Endothelial cell of umbilical vein (primary cell): ENCODE data around the gene DPP6. TPM values are rescaled to one million over a fixed set of nuclear protein-coding genes. Genes with fewer than 3 reads are reported as not detected.

Experiments
- BruUV-seq: library from RNA; stranded (reverse); fragments of 400-500 nt; replicated peaks from 2 replicates; lab custom pipeline; 2021; lab: Mats Ljungman, UMichigan
- CTCF ChIA-PET: fragments of 300-600, 350-600 bp; sonication (Branson Sonifier 250); formaldehyde crosslinking; loops from one replicate; lab custom pipeline; 2021; ENCODE audit warnings: antibody characterized with exemption, inconsistent platforms; lab: Charles Lee
- POLR2A ChIA-PET: fragments of 300-600, 350-600 bp; sonication (Branson Sonifier 250); formaldehyde crosslinking; loops from one replicate; lab custom pipeline; 2021; ENCODE audit warnings: antibody characterized with exemption, inconsistent platforms; lab: Charles Lee
- DNase-seq: peaks from one replicate; pipeline ENCODE4 v3.0.0-alpha.2; 2011; ENCODE audit warnings: low read depth, low spot score
- FAIRE-seq: peaks from 2 replicates; lab custom pipeline; 2011; peaks lifted over from hg19 to GRCh38; lab: Jason Lieb, UNC
- H2AFZ ChIP-seq: 2 replicates; pipeline ENCODE4 v1.6.0; 2012; ENCODE audit warnings: low read depth, low read length, control low read depth, inconsistent platforms
- H3K27ac ChIP-seq: 2 replicates; pipeline ENCODE4 v1.5.1; 2011; ENCODE audit warnings: low read depth, mild to moderate bottlenecking, control low read depth, low read length, moderate library complexity; ENCODE audit not compliant: insufficient read depth
- H3K27me3 ChIP-seq, 2 experiments: 2 replicates each; pipeline versions ENCODE4 v1.6.0 to v1.6.1; 2011; ENCODE audit warnings: low read length in 2 of 2, mixed read lengths in 1 of 2; ENCODE audit not compliant: control insufficient read depth in 2 of 2, insufficient read depth in 2 of 2
- H3K36me3 ChIP-seq, 2 experiments: 2 replicates in 1 of 2; 3 replicates in 1 of 2; pipeline ENCODE4 v1.5.1; 2011; ENCODE audit warnings: low read length in 2 of 2, mild to moderate bottlenecking in 1 of 2, moderate library complexity in 1 of 2; ENCODE audit not compliant: control insufficient read depth in 2 of 2, insufficient read depth in 2 of 2; ENCODE audit errors: extremely low read depth in 1 of 2
- H3K4me1 ChIP-seq: 3 replicates; pipeline ENCODE4 v1.5.1; 2011; ENCODE audit warnings: mild to moderate bottlenecking, low read length; ENCODE audit not compliant: control insufficient read depth, insufficient read depth; ENCODE audit errors: extremely low read depth
- H3K4me2 ChIP-seq: 2 replicates; pipeline ENCODE4 v1.6.1; 2011; ENCODE audit warnings: low read length, control low read depth, mixed read lengths; ENCODE audit not compliant: insufficient read depth
- H3K4me3 ChIP-seq, 3 experiments: fragments of 200-600 bp in 1 of 3; sonication (generic), shearing (Covaris generic) in 1 of 3; replicated peaks in 1 of 3; 2 replicates each; pipeline ENCODE4 v1.5.1; 2011 to 2016; ENCODE audit warnings: control low read depth in 3 of 3, low read length in 3 of 3, mild to moderate bottlenecking in 2 of 3, inconsistent platforms in 1 of 3, low read depth in 1 of 3, moderate library complexity in 1 of 3; ENCODE audit not compliant: insufficient read depth in 1 of 3
- H3K79me2 ChIP-seq: 2 replicates; pipeline ENCODE4 v1.6.0; 2012; ENCODE audit warnings: low read length, inconsistent platforms; ENCODE audit not compliant: control insufficient read depth, insufficient read depth
- H3K9ac ChIP-seq: replicated peaks from 2 replicates; pipeline ENCODE3; 2011; ENCODE audit warnings: low read length, control low read depth; ENCODE audit not compliant: insufficient read depth; ENCODE audit errors: extremely low read depth
- H3K9me1 ChIP-seq: replicated peaks from 3 replicates; pipeline ENCODE4 v1.6.0; 2011; ENCODE audit warnings: mild to moderate bottlenecking, low read length; ENCODE audit not compliant: control insufficient read depth, insufficient read depth; ENCODE audit errors: extremely low read depth
- H3K9me3 ChIP-seq: replicated peaks from 2 replicates; pipeline ENCODE4 v1.5.1; 2012; ENCODE audit warnings: low read length, inconsistent platforms; ENCODE audit not compliant: control insufficient read depth, insufficient read depth
- H4K20me1 ChIP-seq: replicated peaks from 2 replicates; pipeline ENCODE3; 2011; ENCODE audit warnings: mild to moderate bottlenecking, low read length; ENCODE audit not compliant: control insufficient read depth, insufficient read depth; ENCODE audit errors: extremely low read depth
- EZH2 ChIP-seq: IDR thresholded peaks from 2 replicates; pipeline ENCODE4 v1.6.1; 2012; ENCODE audit warnings: borderline replicate concordance, low read depth, mild to moderate bottlenecking, moderate library complexity, low read length, inconsistent platforms; ENCODE audit not compliant: severe bottlenecking
- GATA2 ChIP-seq: IDR thresholded peaks from 2 replicates; pipeline ENCODE4 v1.7.0; 2011; ENCODE audit warnings: low read depth, mild to moderate bottlenecking, moderate library complexity, mixed read lengths, low read length; ENCODE audit not compliant: insufficient read length, insufficient read depth
- JUN ChIP-seq: IDR thresholded peaks from 2 replicates; pipeline ENCODE4 v1.6.1; 2011; ENCODE audit warnings: borderline replicate concordance, low read depth; ENCODE audit not compliant: insufficient read length, insufficient read depth
- MYC ChIP-seq: IDR thresholded peaks from one replicate; pipeline ENCODE4 v1.6.1; 2011; ENCODE audit warnings: mild to moderate bottlenecking, low read depth, low read length
- POLR2AphosphoS5 ChIP-seq: IDR thresholded peaks from 2 replicates; pipeline ENCODE4 v1.6.1; 2012; ENCODE audit warnings: low read depth, mild to moderate bottlenecking, control low read depth, low read length, moderate library complexity; ENCODE audit not compliant: insufficient read depth
- dilution Hi-C: fragments of 300-500 bp; cut with MboI; formaldehyde crosslinking; loops from one replicate; pipeline ENCODE4 v1.15.0; 2019; ENCODE audit warnings: low sequenced_read_pairs; ENCODE audit not compliant: extremely low pct_ligation_motif_present
- intact Hi-C: fragments of 100-400 bp; cut with micrococcal nuclease; formaldehyde crosslinking; loops from one replicate; pipeline ENCODE4 v1.10.0; 2022
- polyA plus RNA-seq, 4 experiments: library from polyadenylated mRNA; depleted of rRNA in 3 of 4; stranded (reverse) in 3 of 4; unstranded in 1 of 4; fragments of >200 nt; gene quantifications; 2 replicates each; pipeline versions ENCODE4 v1.2.1 to v1.2.3, GENCODE V29; 2011 to 2012; ENCODE audit warnings: missing spikeins in 1 of 4
- total RNA-seq: library from RNA; stranded (reverse); gene quantifications from 2 replicates; pipeline ENCODE4 v1.2.3, GENCODE V29; 2021
- TF ChIP-seq, protein P1 (sequence below), 2 donors: IDR thresholded peaks; 1 replicate in 1 of 2; 2 replicates in 1 of 2; pipeline ENCODE4 v1.5.1; 2011; ENCODE audit warnings: low read length in 2 of 2, mild to moderate bottlenecking in 2 of 2, moderate library complexity in 2 of 2, control low read depth in 1 of 2, inconsistent platforms in 1 of 2, low read depth in 1 of 2; ENCODE audit not compliant: insufficient read depth in 1 of 2; ENCODE audit errors: extremely low read depth in 1 of 2

Gene DPP6
- total and polyA plus RNA-seq, 2 donors (not counting 3 experiments of a cell fraction or from before 2014, with no cell fraction given) = not detected

DNA sequence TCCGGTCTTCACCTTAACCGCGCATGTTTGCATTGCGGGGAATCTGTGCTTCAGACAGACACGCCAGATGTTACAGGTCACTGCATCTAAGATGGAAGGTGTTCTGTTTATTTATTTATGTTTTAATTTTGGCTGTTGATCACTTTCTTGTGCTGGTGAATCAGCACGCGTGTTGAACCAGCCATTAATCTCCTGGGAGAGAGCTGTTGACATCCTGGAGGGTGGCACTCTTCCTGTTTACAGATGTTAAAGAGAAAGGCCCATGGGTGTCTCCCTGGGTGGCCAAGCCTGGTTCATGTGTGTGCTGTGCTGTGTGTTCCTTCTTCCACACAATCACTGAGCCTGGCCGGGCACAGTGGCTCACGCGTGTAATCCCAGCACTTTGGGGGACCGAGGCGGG lies 595.4 kb downstream of the DPP6 start:
- POLR2A ChIA-PET = no interaction called here
- H3K27ac ChIP-seq = no peak overlapping the region
- H3K9me1 ChIP-seq = no peaks in the 10 kb centered on the region
- H3K4me1 ChIP-seq = no peaks in the 10 kb centered on the region
- no peaks in the 10 kb centered on the region for H3K79me2 ChIP-seq
- no peaks in the 10 kb centered on the region for H4K20me1 ChIP-seq
- no TSS peak for BruUV-seq
- H3K9ac ChIP-seq = no peak overlapping the region
- no peak for TF ChIP-seq EZH2
- CTCF ChIA-PET = no interaction called here
- no peak overlapping the region for H3K4me2 ChIP-seq
- no peaks in the 10 kb centered on the region for H3K27me3 ChIP-seq
- intact Hi-C loops (no loop called here), dilution Hi-C loops (no loop called here)
- H3K36me3 ChIP-seq = no peaks in the 10 kb centered on the region
- peaks cover 6% of the 10 kb centered on the region for H3K9me3 ChIP-seq
- no peak for DNase-seq
- no peak overlapping the region for H2AFZ ChIP-seq
- no peak for FAIRE-seq
- no peak overlapping the region for H3K4me3 ChIP-seq

DNA sequence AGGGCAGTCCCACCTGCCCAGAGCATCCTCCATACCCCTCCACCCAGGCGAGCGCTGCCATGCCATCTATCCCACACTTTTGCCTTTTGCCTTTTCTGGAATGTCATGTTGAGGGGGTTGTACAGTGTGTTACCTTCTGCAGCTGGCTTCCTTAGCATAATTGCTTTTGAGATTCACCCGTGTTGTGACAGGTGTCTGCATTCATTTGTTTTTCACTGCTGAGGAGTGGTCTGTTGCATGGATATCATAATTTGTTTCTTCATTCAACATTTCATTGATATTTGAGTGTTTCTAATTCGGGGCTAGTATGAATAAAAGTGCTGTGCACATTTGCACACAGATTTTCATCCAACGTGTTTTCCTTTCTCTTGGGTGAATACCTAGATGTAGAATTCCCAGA lies 596.8 kb downstream of the DPP6 start:
- dilution Hi-C loops = no loop called here

More for the DNA sequence above, 596.8 kb downstream of the DPP6 start:
- no TSS peak for BruUV-seq
- Histone ChIP-seq H3K79me2 (no peaks in the 10 kb centered on the region), H2AFZ (no peak overlapping the region), H3K27ac (no peak overlapping the region), H3K9me1 (no peaks in the 10 kb centered on the region), H4K20me1 (no peaks in the 10 kb centered on the region), H3K4me2 (no peak overlapping the region), H3K4me1 (no peaks in the 10 kb centered on the region), H3K4me3 (no peak overlapping the region), H3K27me3 (no peaks in the 10 kb centered on the region), H3K36me3 (no peaks in the 10 kb centered on the region), H3K9me3 (peaks cover 6% of the 10 kb centered on the region), H3K9ac (no peak overlapping the region)
- TF ChIP-seq POLR2AphosphoS5 = no peak
- no peak for TF ChIP-seq MYC
- no peak for TF ChIP-seq JUN
- TF ChIP-seq, protein P1, sequence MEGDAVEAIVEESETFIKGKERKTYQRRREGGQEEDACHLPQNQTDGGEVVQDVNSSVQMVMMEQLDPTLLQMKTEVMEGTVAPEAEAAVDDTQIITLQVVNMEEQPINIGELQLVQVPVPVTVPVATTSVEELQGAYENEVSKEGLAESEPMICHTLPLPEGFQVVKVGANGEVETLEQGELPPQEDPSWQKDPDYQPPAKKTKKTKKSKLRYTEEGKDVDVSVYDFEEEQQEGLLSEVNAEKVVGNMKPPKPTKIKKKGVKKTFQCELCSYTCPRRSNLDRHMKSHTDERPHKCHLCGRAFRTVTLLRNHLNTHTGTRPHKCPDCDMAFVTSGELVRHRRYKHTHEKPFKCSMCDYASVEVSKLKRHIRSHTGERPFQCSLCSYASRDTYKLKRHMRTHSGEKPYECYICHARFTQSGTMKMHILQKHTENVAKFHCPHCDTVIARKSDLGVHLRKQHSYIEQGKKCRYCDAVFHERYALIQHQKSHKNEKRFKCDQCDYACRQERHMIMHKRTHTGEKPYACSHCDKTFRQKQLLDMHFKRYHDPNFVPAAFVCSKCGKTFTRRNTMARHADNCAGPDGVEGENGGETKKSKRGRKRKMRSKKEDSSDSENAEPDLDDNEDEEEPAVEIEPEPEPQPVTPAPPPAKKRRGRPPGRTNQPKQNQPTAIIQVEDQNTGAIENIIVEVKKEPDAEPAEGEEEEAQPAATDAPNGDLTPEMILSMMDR (IDR thresholded peaks at IDR 0.05; ENCODE audit: extremely low read depth in 1 of 2, insufficient read depth in 1 of 2, low read depth in 1 of 2, low read length in 2 of 2) = no peak
- TF ChIP-seq GATA2 = no peak
- TF ChIP-seq EZH2 = no peak
- ChIA-PET POLR2A (no interaction called here), CTCF (no interaction called here)
- no peak for DNase-seq
- intact Hi-C loops = no loop called here
- no peak for FAIRE-seq
